ENCODE results near the gene TIMP2.
A peak's percentile ranks its signal among the peaks of the same experiment; 100 is the strongest.
"Not testable (repeated sequence)": the region's sequence is repeated elsewhere in the genome, so short reads cannot be mapped to it uniquely, and the experiment has no call there.

The TIMP2 gene

GRCh38 chr17:78884876-78885667 is 40.1 kb downstream of the TIMP2 start:
- no peak for DNase-seq

- no peak for DNase-seq
These were observed 40.9 kb downstream of the TIMP2 start for GRCh38 chr17:78884148-78884825.

GRCh38 chr17:78883533-78884131 is 41.6 kb downstream of the TIMP2 start:
- DNase-seq, result no peak

DNA sequence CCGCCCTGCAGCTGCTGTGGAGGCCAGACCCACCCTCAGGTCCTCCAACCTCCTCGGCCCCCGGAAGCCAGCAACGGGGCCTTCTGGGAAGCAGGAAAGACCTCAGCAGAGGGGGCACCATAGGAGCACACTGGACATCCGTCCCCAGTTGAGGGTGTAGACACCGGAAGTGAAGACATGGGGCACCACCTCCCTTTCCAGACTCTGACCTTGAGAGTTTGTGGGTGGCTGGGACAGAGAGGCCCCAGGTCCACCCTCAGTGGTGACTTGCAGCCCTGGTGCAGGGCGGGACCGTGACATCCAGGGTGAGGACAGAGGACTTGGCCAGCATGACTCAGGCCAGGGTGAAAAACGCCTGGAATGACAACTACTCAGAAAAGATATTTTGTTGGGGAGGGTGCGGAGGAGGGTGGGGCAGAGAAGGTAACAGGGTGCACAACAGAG is 42.1 kb downstream of the TIMP2 start:
- no peak for DNase-seq

- no peak for DNase-seq
These were observed 42.6 kb downstream of the TIMP2 start for GRCh38 chr17:78882540-78883088.

DNA sequence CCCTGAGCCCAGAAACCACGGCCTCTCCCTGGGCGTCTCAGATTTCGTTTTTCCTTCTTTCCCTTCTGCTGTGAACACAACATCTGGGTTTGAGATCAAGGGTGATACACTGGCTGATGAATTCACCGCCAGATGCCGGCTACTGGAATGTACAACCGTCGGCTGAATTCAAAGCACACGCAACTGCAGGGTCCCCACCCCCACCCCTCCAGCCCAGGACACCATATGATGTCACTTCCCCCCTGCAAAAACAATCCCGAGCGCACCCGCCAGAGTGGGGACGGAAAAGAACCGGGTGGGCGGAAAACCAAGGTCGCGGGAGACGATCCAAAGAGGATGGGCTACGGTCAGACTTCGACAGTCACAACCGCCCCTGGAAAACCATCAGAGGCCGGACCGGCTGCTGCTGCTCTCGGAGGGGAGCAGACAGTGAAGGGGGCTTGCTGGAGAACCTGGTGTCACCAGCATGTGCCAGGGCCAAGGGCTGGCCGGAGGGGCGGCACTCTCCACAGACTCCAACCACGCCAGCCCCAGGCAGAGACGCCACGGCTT is 45.5 kb downstream of the TIMP2 start:
- DNase-seq, result no peak

DNA sequence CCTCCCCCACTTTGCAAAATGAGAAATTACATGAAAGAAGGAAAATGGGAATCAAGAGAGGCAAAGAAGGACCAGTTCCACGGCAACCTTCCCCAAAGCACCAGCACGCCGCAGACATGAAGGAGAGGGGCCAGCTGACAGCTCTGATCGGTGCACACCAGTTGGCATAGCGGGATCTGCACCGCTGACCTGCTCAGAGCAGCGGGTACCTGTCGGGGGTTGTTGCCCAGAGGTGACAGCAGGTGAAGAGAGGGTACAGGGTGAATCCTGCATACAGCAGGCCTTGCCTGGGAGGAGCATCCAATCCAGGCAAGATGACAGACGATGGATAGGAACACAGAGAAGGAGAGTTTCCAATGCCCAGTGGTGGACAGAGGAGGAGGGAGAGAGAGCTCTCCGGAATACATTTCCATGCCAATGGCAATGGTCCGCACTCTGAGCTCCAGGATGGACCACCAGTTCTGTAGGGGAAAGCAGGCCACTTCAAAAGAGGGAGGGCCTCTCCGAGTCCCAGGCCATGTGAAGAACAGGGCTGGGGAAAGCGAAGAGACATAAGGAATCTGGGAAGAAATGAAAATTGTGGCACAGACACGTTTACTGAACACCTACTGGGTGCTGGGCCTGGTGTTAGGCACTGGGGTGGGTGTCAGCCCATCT is 46.2 kb downstream of the TIMP2 start:
- DNase-seq, result no peak

DNA sequence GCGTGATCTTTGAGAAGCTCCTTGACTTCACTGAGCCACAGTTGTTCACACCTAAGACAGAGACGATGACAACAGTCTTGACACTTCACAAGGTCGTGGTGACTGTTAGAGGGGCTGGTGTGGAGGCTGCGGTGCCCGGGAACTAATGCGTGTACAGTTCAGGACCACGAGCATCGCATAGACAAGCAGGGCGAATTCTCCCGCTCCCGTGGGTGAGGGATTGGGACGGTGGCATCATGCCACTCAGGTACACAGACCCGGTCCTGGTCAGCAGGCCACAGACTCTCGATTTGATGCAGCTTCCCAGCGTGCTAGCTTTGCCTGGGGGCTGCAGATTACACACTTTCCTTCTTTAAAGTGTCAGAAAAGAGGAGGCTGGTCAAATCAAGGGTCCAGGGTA is 46.9 kb downstream of the TIMP2 start:
- no peak for DNase-seq

GRCh38 chr17:78876954-78877517 is 48.2 kb downstream of the TIMP2 start:
- DNase-seq, result not testable (repeated sequence)

DNA sequence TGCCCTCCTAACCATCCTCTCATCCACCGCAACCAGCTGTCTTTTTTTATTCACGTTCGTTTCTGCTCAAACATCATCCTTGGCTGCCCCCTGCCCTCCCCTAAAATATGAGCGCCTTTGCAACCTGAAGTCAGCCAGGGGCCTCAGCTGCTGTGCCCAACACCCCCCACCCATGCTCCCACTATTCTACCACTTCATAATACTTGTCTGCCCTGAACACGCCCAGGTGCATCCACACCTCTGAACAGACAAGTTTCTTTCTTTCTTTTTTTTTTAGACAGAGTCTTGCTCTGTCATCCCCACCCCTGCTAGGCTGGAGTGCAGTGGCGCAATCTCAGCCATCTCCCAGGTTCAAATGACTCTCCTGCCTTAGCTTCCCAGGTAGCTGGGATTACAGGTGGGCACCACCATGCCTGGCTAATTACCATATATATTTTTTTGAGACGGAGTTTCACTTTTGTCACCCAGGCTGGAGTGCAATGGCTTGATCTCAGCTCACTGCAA is 49.0 kb downstream of the TIMP2 start:
- DNase-seq, result no peak

- DNase-seq, result no peak
These were observed 49.7 kb downstream of the TIMP2 start for GRCh38 chr17:78875363-78876093.

DNA sequence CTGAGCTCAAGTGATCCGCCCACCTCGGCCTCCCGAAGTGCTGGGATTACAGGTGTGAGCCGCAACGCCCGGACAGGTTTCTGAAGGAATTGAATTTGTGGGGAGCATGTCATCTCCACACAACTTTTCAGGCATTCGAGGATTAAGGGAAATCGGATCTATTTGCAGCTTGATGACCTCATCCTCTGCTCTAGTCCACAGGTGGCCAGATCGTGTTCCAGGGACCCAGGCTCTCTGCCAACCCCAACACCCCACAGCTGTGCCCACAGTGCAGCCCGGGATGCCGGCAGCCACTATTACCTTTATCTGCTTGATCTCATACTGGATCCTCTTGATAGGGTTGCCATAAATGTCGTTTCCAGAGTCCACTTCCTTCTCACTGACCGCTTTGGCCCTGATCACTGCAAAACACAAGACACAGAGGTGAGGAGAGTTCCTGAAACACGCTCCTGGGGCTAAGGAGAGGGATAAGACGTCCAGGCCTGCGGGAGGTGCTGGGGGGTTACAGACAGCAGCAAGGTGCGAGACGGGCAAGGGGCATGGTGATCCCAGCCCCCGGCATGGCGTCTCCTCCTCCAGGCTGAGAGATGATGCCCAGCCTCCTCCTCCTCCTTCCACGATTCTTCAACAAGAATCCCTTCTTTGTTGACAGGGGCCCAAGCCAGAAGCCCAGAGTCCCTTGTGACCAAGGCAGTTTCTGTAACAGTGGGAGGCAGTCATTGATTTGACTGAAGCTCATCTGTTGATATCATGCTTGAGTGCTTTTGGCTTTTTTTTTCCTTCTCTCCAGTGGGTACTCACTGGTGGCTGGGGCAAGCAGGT is 51.5 kb downstream of the TIMP2 start:
- DNase-seq, result no peak

DNA sequence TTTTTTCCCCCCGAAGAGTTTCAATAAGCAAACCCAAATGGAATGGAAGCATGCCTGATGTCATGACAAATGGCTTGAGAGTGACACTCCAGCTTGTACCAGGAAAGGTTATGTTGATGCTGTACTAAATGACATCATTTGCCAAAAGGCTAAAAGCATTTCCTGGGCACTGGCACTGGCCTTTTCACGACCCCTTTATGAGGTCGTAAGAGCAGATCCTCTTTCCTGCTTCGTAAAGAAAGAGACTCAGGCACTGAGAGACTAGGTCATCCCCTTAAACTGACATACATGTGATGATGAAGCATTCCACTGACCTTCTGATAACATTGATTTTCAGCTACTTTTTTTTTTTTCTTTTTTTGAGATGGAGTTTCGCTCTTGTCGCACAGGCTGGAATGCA is 52.7 kb downstream of the TIMP2 start:
- DNase-seq, result no peak

GRCh38 chr17:78870621-78871020 is 54.6 kb downstream of the TIMP2 start:
- no peak for DNase-seq

DNA sequence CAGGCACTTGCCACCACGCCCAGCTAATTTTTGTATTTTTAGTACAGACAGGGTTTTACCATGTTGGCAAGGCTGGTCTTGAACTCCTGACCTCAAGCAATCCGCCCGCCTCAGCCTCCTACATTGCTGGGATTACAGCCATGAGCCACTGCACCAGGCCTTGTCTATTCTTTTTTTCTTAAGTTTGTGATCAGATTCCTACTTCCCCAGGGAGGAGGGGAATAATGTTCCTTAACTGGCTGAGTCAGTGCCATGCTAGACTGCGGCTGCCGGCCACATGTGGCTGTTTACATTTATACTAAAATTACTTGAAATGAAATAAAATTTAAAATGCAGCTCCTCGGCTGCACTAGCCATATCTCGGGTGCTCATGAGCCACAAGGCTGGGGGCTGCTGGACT is 56.8 kb downstream of the TIMP2 start:
- DNase-seq, result no peak

DNA sequence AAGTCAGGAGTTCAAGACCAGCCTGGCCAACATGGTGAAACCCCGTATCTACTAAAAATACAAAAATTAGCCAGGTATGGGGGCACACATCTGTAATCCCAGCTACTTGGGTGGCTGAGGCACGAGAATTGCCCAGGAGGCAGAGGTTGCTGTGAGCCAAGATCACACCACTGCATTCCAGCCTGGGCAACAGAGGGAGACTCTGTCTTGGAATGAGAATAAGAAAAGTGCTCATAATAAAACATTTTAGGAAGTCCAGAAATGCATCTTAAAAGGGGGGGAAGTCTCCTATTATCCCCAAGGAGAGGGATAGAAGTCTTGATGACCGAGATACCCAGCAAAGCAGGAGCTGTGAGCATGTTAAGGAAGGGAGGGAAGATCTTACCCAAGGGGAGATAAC is 58.1 kb downstream of the TIMP2 start:
- not testable (repeated sequence) for DNase-seq

GRCh38 chr17:78865682-78866390 is 59.4 kb downstream of the TIMP2 start:
- peak; percentile 83 for DNase-seq

DNA sequence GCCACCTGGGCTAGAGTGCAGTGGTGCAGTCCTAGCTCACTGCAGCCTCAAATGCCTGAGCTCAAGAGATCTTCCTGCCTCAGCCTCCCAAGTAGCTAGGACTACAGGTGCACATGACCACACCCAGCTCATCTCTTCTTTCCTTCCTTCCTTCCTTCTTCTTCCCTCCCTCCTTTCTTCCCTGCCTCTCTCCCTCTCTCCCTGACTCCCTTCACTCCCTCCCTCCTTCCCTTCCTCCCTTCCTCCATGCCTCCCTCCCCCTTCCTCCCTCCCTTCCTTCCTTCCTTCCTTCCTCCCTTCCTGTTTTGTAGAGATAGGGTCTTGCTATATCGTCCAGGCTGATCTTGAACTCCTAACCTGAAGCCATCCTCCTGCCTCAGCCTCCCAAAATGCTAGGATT is 61.1 kb downstream of the TIMP2 start:
- DNase-seq, result no peak

GRCh38 chr17:78862073-78863023 is 62.8 kb downstream of the TIMP2 start:
- peak; percentile 74 for DNase-seq

Data from OCI-M1 (cell line).